ENCODE data around the gene KCTD6.

Gene KCTD6

DNA sequence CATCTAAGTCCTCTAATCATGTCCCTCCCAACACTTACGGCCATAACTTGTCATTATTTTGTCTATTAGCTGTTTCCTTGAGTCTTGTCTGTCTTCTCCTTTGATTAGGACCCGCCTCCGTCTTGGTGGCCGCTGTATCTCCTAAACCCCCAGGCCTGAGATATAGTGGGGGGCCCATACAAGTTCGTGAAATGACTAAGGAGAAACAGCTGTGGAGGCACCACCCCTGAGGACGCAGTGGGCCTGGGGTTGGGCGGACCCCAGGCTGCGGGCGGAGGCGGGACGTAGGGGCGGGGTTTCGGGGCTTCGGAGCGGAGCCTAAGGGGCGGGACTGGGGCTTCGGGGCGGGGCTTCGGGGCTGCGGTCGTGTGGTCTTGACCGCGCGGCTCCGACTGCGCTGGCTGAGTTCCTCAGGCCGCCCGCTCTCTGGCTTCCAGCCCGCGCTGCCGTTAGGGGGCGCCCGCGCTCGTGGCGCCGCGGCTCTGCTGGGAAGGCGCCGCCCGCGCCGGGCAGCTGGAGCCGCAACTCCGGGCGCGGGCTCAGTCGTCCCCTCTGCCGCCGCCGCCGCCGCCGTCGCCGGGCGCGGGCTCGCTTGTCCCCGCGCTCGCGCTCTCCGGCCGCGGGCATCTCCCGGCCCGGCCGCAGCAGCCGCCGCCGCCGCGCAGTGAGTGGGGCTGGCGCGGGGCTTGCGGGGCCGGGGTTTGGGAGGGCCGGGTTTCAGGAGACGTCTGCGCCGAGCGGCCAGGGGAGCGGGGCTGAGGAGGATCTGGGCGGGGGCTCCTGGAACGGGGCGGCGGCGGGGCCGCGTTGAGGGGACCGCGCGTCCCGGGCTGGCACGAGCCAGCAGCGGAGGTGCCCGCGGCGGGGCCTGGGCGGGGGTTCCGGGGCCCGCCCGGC is at the start of gene KCTD6:
Gene KCTD6 (plus strand): TSS at position 591 of the 897 bp plus-strand sequence. CDS start 6,660 bp downstream, outside the sequence.
- DNase-seq (ENCODE audit: low read depth) = peak; percentile 71

DNA sequence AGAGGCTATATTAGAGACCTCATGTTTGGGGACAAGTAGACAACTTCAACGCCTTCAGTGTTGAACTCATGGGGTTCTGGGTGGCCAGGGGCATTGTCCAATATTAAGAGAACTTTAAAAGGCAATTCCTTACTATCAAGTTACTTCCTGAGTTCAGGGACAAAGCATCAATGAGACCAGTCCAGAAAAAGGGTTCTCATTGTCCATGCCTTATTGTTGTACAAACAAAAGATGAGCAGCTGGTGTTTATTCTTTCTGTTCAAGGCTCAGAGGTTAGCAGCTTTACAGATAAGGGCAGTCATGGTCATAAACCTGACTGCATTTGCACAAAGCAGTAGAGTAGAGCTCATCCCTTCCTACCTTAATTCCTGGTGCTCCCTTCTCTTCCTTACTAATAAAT is 39.7 kb upstream of the KCTD6 start:
- no peak for DNase-seq (ENCODE audit: low read depth)

DNA sequence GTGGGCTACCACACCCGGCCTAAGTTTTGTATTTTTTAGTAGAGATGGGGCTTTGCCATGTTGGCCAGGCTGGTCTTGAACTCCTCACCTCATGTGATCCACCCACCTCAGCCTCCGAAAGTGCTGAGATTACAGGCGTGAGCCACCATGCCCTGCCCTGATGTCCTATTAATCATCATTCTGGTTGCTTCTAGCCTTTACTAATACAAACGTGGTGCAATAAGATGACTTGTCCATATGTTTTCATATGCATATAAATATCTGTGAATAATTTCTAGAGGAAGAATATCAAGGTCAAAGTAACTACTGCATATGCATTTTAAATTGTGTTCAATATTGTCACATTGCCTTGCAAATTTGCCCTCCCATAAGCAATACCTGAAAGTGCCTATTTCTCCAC is 32.7 kb upstream of the KCTD6 start:
- no peak for DNase-seq (ENCODE audit: low read depth)

DNA sequence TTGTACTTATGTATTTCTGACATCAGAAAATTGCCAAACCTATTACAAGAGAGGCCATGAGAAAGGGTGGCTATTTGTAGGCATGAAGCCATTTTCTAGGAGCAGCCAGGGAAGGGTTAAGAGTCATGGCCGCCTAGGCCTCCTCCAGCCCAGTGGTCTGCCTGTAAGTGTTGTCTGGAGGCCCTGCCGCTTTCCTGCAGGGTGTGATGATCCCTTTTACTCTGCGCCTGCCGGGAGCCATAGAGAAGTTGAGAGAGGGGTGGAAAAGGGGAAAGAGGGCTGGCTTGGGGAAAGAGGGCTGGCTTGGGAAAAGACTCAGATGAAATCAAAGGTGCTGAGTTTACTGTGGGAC is 29.1 kb upstream of the KCTD6 start:
- DNase-seq (ENCODE audit: low read depth) = no peak

DNA sequence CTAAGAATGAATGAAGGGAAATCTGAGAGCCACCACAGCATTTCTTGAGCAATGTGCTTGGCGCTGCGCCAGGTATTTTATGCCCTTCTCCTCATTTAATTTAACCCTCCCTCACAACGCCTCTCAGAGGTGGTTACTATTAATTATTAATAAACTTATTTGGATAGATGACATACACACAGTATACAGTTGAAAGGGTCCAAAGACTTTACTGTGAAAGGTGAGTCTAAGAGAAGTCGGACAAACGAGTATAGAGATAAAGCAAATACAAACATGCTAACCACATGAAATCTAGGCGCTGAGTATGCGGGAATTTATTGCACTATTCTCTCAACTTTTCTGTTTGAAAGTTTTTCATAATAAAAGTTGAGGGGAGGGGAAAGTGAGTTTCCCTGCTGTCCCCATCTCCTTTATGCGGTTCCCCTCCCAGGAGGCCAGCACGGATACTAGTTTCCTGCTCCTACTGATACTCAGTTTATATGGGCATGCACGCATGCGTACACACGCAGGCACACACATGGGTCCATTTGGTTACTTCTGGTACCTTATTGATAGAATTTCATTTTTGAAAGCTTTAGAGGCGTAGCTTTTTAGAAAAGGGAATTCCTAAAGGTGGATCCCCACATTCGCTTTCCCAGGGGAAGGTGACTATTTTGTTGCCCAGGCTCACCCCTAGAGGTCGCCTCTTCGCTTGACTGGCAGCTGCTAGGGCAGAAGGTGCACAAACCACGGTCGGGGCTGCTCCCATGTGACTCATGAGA is 28.5 kb upstream of the KCTD6 start:
- peak; percentile 48 for DNase-seq (ENCODE audit: low read depth)

DNA sequence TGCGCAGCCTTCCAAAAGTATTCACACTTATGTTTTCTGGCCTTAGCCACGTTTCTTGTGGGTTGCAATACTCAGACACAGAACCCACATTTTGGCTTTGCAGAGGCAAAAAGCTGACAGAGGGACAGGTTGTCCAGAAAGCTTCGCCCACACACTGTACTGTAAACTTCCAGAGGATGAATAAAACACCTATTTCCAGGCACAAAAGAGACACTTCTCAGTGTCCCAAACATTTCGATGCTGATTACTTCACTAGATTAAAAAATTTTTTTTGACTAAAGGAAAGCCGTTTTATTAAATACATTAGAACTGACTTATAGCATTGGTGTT is 28.0 kb upstream of the KCTD6 start:
- no peak for DNase-seq (ENCODE audit: low read depth)

DNA sequence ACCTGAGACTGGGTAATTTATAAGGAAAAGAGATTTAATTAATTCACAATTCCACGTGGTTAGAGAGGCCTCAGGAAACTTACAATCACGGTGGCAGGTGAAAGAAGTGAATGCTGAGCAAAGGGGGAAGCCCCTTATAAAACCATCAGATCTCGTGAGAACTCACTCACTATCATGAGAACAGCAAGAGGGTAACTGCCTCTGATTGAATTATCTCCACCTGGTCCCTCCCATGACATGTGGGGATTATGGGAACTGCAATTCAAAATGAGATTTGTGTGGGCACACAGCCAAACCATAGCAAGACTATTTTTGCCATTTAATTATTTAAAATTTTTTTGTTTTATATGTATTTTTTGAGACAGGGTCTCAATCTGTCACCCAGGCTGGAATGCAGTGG is 27.0 kb upstream of the KCTD6 start:
- no peak for DNase-seq (ENCODE audit: low read depth)

DNA sequence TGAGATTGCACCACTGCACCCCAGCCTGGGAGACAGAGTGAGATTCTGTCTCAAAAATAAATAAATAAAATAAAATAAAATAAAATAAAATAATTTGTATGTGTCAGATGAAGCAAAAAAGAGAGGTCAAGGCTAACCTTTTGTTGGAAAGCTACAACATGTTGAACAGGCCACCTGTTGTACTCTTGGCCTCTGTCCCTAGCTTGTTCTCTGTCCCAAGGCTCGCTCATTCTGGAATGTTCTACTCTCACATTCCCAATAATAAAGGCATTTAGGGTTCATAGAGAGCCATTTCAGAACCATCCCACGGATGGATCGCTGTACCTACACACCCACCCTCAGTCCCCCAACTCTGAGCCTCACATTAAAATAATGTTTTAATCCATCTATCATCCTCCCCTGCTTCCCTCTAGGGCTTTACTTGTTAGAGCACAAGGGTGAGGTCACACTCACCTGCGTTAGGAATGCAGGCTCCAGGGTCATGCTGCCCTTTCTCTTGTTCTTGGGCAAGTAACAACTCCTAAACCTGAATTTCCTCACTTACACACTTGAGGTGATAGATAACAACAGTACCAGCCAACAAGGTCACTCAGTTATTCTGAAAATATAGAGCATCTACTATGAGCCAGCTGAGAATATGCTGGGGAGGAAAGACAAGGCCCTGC is 24.9 kb upstream of the KCTD6 start:
- DNase-seq (ENCODE audit: low read depth) = no peak

DNA sequence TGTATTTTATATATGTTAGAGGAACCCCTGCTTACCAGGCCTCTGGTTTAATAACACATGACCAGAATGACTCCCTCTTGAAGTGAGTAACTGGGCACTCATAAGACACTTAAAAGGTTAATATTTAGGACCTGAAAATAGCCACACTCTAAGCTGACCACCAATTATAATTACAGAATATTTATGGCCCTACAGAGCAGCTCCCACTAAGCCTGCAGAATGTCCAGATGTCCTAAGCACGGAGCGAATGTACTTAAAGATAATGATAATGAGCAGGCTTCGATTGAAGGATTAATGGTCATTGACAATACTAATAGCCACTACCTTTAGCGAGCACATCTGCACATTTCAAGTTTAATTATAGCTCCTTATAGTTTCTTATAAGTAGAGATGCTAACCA is 22.8 kb upstream of the KCTD6 start:
- no peak for DNase-seq (ENCODE audit: low read depth)

DNA sequence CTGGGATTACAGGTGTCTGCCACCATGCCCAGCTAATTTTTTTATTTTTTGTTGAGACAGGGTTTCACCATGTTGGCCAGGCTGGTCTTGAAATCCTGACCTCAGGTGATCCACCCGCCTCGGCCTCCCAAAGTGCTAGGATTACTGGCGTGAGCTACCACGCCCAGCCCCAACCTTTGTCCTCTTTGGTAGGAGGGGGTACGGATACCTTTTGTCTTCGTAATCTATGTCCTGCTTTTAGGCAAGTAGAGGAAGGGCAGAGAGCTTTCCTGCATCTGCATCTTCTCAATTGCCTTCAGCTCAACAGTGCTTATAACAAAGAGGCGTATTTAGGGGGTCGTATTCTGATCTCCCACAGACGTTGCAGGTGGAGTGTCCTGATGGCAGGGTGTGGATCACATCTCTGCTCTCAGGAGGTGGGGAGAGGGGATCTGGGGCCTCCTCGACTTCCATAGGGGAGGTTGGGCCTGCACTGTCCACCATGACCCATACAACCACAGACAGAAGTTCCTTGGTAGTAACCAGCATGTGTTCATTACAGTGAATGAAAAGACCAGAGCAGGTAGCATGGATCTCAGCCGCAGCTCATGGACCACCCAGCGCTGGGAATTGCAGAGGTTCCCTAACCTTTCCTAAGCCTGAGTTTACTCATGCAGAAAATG is 21.4 kb upstream of the KCTD6 start:
- no peak for DNase-seq (ENCODE audit: low read depth)

DNA sequence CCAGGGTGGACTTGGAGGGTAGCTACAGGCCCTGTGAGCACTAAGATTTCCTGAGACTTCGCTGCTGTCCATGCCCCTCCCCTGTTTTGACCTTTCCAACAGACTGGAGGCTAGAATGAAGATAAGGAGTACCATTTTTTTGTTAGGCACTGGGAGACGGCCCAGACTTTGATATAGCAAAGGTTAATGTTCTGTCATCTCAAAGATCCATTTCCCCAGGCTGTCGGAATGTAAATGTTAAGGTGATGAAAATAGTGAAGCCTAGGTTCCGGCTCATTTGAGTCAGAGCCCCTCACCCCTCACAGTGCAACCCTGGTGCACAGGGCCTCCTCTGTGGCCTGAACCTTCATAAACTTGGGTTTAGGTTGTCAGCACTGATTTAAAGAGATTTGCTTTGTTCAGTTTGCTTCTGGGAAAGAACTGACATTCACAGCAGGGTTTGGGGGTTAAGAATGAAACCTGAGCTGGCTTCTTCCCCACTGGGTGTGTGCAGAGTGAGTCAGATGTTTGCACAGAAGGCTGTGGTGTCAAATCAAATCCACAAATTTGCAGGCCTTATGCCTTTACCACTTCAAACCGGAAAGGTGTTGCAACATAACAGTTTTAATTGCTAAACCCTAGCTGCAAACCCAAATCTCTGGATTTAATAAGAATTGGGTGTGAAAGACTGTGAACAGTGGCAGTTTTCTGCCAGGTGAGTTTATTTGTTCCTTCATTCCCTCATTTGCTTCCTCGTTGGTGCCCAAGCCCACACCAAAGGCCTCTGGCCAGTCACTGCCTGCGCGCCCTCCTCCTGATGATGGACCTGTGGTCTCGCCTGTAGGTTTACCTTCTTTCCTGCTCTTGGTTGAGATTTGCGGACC is 20.6 kb upstream of the KCTD6 start:
- no peak for DNase-seq (ENCODE audit: low read depth)

DNA sequence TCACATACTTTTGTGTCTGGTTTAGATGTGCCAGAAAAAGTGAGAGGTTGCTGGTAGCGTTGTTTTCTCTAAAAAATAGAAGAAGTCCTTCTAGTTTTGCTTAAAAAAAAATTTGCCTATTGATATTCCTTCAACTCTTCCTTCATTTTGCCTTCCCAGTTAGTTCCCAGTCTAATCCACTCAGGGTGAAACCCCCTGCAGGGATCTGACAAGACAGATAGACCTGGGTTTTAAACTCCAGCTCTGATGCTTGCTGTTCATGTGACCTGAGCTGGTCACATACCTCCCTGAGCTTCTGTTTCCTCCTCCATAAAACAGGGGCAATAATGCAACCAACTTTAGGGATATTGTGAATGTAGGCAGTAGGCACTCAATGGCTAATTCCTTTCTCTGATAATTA is 18.6 kb upstream of the KCTD6 start:
- no peak for DNase-seq (ENCODE audit: low read depth)

DNA sequence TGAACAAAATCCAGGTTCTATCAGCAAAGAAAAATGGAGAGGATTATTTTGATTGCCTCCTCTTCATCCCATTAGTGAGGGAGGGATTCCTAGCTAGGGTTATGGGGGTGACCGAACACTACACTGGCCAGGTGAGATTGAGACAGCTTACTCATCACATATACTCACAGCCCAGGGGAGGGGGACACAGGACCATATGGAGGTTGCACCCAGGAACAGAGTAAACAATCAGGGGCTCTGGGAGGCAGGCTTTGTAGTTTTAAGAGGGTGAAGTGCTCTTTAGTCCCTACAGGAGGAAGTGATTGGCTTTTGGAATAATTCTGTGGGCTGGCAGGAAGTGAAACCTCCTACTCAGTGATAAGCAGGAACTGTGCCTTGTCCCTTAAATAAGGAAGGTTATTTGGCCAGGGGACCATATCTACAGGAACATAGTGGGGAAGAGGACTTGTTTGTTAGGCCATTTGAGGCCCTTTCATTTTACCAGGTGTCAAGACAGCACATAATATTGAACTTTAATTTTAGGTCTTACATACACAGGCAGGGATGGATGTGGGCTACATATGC is 17.5 kb upstream of the KCTD6 start:
- DNase-seq (ENCODE audit: low read depth) = no peak

DNA sequence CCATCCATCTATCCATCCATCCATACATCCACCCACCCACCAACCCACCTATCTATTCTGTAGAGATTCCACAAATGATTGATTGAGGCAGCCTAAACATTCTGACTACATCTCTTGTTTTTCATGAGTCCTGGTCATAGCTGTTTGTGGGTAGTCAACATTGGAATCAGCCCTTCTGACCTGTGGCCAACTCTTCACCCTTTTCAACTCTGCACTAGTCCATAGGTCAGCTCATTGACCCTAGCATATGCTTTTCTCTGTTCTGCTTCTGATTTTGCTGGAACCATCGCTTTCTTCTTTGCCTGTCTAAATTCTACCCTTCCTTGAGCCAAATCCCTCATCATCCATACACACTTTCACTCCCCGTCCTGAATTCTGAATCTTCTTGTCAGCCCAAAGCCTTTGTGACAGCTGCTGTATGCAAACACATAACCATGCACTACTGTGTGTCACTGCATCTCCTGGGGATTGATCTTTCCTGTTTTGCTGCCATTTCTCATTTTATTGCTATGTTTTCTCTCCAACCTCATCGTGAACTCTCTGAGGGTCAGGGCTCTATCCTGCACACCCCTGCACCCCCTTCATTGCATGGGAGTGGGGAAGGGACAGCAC is 16.8 kb upstream of the KCTD6 start:
- DNase-seq (ENCODE audit: low read depth) = no peak

DNA sequence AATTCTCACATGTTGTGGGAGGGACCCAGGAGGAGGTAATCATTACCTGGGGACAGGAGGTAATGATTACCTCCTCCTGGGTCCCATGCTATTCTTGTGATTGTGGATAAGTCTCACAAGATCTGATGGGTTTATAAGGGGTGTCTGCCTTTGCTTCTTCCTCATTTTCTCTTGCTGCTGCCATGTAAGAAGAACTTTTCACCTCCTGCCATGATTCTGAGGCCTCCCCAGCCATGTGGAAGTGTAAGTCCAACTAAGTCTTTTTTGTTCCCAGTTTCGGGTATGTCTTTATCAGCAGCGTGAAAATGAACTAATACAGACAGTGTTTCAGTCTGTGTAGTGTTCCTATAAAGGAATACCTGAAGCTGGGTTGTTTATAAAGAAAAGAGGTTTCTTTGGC is 13.1 kb upstream of the KCTD6 start:
- no peak for DNase-seq (ENCODE audit: low read depth)

DNA sequence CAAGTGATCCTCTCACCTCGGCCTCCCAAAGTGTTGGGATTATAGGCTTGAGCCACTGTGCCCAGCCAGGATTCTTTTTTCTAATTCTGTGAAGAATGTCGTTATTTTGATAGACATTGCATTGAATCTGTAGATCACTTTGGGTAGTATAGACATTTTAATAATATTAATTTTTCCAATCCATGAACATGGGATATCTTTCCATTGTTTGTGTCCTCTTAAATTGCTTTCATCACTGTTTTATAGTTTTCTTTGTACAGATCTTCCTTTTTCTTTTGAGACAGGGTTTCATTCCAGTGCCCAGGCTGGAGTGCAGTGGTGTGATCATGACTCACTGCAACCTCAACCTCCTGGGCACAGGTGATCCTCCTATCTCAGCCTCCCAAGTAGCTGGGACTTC is 11.6 kb upstream of the KCTD6 start:
- no peak for DNase-seq (ENCODE audit: low read depth)

DNA sequence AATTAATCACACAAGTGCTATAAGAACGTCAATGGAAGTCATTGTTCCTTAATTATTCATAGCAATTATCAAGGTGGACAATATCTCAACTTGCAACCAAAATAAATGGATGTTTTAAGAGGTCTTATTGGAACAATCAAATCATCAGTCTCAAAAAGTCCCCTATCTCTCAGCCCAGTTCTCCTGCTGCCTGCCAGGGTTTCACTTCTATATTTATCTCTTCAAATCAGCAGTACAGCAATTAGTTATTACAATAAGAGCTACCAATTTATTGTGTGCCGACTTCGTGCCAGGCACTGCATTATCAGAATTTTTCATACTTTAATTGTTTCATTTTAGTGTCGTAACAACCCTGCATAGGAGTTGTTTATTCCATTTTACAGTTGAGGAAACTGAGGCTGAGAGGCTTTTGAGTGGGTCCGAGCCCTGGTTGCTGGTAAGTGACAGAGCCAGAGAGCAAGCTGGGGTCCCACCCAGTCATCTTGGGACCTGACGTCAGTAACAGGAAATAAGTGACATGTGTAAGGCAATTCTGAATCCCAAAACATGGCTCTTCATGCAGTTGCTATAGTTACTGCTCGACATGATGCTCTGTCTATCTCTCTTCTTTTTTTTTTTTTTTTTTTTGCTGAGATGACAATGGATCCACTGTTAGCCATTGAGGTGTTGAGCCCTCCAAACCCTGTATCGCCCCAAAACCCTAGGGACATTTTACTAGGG is 8.8 kb upstream of the KCTD6 start:
- no peak for DNase-seq (ENCODE audit: low read depth)

DNA sequence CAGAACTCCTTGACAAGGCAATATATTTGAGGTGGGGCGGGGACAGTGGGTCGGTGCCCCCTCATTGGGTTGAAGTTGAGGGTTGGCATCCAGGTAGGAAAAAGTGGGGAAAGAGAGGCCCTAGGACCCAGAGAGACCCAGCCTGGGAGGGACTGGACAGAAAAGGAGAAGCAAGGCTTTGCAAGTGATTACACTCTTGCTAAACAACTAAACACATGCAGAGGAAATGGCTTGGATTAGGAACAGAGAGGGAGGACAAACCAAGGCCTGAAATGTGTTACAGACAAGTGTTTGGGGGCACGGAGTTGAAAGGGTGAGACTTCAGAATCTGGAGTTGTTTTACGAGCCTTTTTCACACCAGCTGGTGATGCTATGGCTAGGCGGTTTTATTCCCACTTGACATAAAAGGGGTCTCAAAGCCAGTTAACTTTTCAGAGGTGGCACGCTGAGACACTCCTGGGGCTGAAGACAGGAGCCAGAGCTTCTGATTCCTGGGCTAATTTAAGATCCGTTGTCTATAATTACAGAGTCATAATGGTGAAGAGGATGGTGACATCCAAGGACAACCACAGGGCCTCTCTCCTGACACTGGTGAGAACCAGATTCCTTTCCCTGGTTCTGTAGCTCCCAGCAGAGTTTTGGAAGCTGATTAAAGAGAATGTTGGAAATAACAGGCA is 7.7 kb upstream of the KCTD6 start:
- no peak for DNase-seq (ENCODE audit: low read depth)

DNA sequence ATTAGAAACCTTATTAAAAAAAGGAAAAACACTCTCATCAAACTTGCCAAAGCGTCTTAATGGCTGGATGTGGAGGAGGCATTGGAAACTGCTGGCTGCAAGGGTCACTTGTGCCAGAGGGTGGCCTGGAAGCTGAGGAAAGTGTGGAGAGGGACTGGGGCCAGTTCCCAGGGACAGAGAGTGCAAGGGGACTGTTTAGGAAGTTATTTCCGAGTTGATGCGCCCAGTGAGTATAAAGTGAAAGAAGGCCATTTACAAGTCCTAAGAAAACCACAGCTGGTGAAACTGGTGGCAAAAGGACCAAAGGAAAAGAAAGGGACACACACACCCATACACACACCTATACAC is 7.2 kb upstream of the KCTD6 start:
- DNase-seq (ENCODE audit: low read depth) = no peak

All from stimulated activated CD8-positive, alpha-beta memory T cell treated with anti-CD3 and anti-CD28 coated beads, Interleukin-7, amount 100 ng/mL, for 24 hours (primary cell).